GM13976 (cell line): ENCODE measurements around the gene POU3F3.

Source experiments
- DNase-seq: peaks from one replicate; pipeline ENCODE4 v3.0.0; 2012; ENCODE audit warnings: low spot score
- in situ Hi-C: fragments of 300-500 bp; cut with MboI; formaldehyde crosslinking; loops from one replicate; pipeline ENCODE4 v1.12.0; 2022; ENCODE audit warnings: low sequenced_read_pairs, mixed read lengths, inconsistent platforms; ENCODE audit not compliant: unreplicated experiment
- TF ChIP-seq, protein P1 (sequence below): IDR thresholded peaks from 2 replicates; pipeline ENCODE4 v1.5.1; 2012; ENCODE audit warnings: borderline replicate concordance, mild to moderate bottlenecking; ENCODE audit not compliant: insufficient read depth; ENCODE audit errors: extremely low read depth, missing control alignments, control extremely low read depth

Gene POU3F3

DNA sequence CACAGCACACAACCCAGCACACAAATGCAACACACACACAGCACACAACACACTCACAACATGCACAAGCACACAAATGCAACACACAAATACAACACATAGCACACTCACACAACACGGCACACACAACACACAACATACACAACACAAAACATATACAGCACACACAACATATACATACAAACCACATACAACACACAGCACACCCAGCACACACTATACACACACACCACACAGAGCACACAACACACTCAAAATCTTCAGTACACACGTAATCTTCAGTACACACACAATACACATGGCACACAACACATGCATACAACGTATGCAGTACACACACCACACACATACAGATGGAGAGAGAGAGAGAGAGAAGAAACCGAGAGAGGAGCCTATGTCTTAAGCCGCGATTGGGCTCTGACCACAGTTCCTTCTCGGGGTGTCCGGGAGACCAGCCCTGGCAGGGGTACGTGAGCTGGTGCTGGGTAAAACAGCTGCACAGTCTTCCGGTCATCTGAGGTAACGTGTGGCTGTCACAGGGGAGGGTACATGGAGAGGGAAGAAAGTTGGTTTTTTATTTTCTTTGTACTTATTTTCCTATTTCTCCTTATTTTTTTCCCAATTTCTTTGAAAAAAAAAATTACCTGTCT, 25.1 kb downstream of the POU3F3 start:
- no peak for DNase-seq
- in situ Hi-C loops = no loop called here
- TF ChIP-seq, protein P1, sequence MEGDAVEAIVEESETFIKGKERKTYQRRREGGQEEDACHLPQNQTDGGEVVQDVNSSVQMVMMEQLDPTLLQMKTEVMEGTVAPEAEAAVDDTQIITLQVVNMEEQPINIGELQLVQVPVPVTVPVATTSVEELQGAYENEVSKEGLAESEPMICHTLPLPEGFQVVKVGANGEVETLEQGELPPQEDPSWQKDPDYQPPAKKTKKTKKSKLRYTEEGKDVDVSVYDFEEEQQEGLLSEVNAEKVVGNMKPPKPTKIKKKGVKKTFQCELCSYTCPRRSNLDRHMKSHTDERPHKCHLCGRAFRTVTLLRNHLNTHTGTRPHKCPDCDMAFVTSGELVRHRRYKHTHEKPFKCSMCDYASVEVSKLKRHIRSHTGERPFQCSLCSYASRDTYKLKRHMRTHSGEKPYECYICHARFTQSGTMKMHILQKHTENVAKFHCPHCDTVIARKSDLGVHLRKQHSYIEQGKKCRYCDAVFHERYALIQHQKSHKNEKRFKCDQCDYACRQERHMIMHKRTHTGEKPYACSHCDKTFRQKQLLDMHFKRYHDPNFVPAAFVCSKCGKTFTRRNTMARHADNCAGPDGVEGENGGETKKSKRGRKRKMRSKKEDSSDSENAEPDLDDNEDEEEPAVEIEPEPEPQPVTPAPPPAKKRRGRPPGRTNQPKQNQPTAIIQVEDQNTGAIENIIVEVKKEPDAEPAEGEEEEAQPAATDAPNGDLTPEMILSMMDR = no peak

DNA sequence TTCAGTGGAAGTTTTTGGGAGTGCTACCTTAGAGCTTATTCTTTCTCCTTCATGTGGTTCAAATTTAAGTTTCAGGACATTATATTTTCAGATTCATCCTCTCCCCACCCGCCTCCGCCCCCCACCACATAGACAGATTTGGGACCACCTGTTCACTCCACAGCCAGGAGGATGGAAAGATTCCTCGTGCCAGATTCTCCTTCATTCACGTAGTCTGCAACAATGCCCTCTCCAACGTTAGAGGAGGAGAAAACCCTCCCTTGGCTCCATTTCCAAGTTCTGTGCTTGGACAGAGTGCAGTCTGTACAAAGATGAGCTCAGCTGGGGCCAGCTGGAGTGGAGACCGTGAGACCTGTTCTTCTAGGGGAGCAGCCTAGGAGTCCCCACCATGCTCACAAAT, 26.2 kb downstream of the POU3F3 start:
- DNase-seq = no peak
- TF ChIP-seq, protein P1 = no peak
- in situ Hi-C loops = no loop called here

DNA sequence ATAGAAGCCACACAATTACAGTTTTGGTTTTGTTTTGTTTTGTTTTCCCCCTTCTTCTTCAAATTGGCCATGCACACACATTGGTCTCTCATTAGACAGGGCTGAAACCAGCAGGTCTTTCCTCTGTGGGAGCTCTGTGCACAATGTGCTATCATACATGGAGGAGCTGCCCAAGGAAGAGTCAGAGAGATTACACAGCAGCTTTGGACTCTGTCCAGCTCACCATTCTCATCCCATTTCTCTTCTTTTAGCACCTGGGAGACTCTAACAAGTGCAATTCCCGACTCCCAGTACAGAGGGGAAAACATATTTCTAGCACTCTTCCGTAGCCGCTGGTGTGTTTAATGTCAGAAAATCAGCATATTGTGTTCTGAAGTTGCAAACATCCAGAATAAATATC, 29.4 kb downstream of the POU3F3 start:
- in situ Hi-C loops = no loop called here
- TF ChIP-seq, protein P1 = no peak
- DNase-seq = no peak

DNA sequence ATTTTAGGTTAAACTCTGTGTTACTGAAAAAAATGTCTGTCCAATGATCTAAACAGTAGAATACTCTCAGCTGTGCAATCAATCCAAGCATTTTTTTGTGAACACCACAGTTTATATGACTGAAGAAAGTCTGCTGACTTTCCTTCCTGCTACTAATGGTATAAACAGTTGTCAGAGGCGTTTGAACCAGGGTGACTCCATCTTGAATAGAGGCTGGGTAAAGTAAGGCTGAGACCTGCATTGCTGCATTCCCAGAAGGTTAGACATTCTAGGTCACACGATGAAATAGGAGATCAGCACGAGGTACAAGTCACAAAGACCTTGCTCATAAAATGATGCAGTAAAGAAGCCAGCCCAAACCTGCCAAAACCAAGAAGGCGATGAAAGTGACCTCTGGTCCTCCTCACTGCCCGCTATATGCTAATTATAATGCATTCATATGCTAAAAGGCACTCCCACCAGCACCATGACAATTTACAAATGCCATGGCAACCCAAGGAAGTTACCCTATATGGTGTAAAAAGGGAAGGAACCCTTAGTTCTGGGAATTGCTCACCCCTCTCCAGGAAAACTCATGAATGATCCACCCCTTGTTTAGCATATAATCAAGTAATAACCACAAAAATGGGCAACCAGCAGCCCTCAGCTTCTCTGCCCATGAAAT, 31.3 kb downstream of the POU3F3 start:
- TF ChIP-seq, protein P1 = no peak
- no peak for DNase-seq

DNA sequence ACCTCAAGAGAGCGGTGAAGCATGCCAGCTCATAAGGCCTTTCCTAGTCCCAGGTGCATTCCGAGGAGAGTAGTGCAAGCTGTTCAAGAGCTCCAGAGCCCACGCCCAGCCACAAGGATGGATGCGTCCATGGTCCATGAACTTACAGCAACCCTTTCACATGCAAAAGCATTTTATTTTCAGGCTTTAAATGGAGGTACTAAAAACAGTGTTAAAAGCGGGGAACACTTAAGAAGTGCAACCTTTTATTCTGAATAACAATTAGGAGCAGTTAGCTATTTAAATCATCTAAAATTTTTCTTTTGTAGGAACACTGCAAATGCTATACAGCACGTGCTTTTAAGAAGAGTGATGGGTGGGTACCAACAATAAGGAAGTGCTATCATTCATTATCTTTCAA, 33.8 kb downstream of the POU3F3 start:
- no peak for DNase-seq
- TF ChIP-seq, protein P1 = no peak
- in situ Hi-C loops = no loop called here

More for the DNA sequence above, 31.3 kb downstream of the POU3F3 start:
- in situ Hi-C loops = no loop called here

DNA sequence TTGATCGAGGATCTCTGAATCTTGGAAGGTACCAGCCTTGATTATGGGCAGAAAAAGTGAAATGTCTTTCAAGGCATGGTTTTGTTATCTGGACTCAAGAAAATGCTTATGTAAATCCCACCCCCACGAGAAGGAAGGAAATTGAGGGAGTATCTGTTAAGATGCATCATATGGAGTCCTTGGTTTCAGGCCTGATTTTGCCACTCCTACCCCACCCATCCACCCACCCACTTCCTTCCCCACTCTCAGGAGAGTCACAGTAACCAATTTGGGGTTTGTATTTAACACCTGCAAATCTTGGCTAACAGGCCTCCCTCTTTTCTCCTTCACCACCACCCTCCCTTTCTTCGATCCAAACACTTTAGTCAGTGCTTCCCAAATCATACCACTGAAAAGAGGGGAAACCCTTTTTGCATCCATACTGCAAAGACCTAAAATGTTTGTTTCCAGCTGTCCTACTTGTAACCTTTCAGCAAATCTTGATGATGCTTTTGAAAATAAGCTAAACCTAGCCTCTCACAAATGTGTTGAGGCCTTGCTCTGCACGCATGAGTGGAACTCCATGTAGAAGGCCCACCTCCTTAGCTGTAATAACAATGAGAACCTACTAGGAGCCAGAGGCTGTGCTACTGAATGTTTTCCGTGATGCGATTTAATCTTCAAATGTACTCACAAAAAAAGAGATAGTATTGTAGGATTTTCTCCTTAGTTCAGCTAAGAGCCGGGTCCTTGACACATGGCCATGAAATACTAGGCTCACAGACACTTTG, 34.8 kb downstream of the POU3F3 start:
- DNase-seq = no peak
- TF ChIP-seq, protein P1 = no peak
- in situ Hi-C loops = no loop called here
